Body of pancreas (tissue), 4 donors: ENCODE results near the gene USP12. TPM values are rescaled to one million over a fixed set of nuclear protein-coding genes. Genes with fewer than 3 reads are reported as not detected.

Experiments
- ATAC-seq: fragments of 150-250 bp; one replicate; pipeline ENCODE4 v1.9.1; 2016
- DNase-seq, 4 donors: peaks; one replicate each; pipeline ENCODE4 v3.0.0-alpha.2; 2019
- H3K27ac ChIP-seq, 4 donors: fragments of 200-600 bp; sonication (generic); 1 replicate in 3 of 4; 2 replicates in 1 of 4; pipeline versions ENCODE4 v1.5.1 to v1.6.1; 2016 to 2019; ENCODE audit warnings: mild to moderate bottlenecking in 1 of 4, mixed read lengths in 1 of 4, moderate library complexity in 1 of 4
- H3K27me3 ChIP-seq, 2 donors: fragments of 200-600 bp; sonication (generic); one replicate each; pipeline ENCODE4 v1.6.0; 2016; ENCODE audit warnings: mild to moderate bottlenecking in 1 of 2
- H3K36me3 ChIP-seq, 2 donors: fragments of 200-600 bp; sonication (generic); replicated peaks in 1 of 2; 2 replicates each; pipeline ENCODE4 v1.5.1; 2016; ENCODE audit warnings: low read depth in 2 of 2; ENCODE audit not compliant: insufficient read depth in 1 of 2
- H3K4me1 ChIP-seq: fragments of 200-600 bp; sonication (generic); one replicate; pipeline ENCODE4 v1.6.0; 2016
- H3K4me3 ChIP-seq, 2 donors: fragments of 200-600 bp; sonication (generic); 1 replicate in 1 of 2; 2 replicates in 1 of 2; pipeline ENCODE4 v1.5.1; 2016 to 2019
- H3K9me3 ChIP-seq, 3 donors: fragments of 200-600 bp; sonication (generic); 1 replicate in 2 of 3; 2 replicates in 1 of 3; pipeline ENCODE4 v1.5.1; 2016
- CTCF ChIP-seq, 7 experiments: fragments of 450-650 bp in 4 of 7; fragments of 200-600 bp in 3 of 7; sonication (generic) in 3 of 7; IDR thresholded peaks; one replicate each; pipeline ENCODE4 v1.5.1; 2016 to 2019; ENCODE audit warnings: antibody characterized with exemption in 7 of 7
- POLR2A ChIP-seq, 3 donors: fragments of 450-650 bp; IDR thresholded peaks; one replicate each; pipeline ENCODE4 v1.6.1; 2016; ENCODE audit warnings: antibody characterized with exemption in 3 of 3, mild to moderate bottlenecking in 2 of 3
- WGBS, 2 donors: methylation state at CpG; one replicate each; pipeline ENCODE4 v1.1.5; 2017; 5-methylcytosine and 5-hydroxymethylcytosine counted together
- intact Hi-C: fragments of 100-400 bp; cut with DNase I; formaldehyde crosslinking; loops from one replicate; pipeline ENCODE4 v1.15.1; 2023
- total RNA-seq, 2 donors: library from RNA; depleted of rRNA; stranded (reverse); fragments of >200 nt; gene quantifications; one replicate each; pipeline ENCODE4 v1.1.0, GENCODE V29; 2016

The USP12 gene
- total RNA-seq, 2 donors from 2014 or later = 12.9 to 16.9 TPM

- WGBS, 2 donors = 73 to 77% methylated on average over 6 of the region's 6 CpGs
- intact Hi-C loops = no loop called here
- Histone ChIP-seq H3K36me3 (no peaks in the 10 kb centered on the region), H3K4me1 (no peaks in the 10 kb centered on the region), H3K4me3 (no peak overlapping the region), H3K27me3 (no peaks in the 10 kb centered on the region), H3K9me3 (no peaks in the 10 kb centered on the region), H3K27ac (no peak overlapping the region)
- DNase-seq (no peak), ATAC-seq (no peak)
- TF ChIP-seq POLR2A (IDR thresholded peaks at IDR 0.05) (no peak), CTCF (IDR thresholded peaks at IDR 0.05) (no peak)
Observed at GRCh38 chr13:27041341-27041740, 130.3 kb downstream of the USP12 start.

GRCh38 chr13:27040826-27041108, 130.8 kb downstream of the USP12 start:
- no peaks in the 10 kb centered on the region for H3K36me3 ChIP-seq
- no peak overlapping the region for H3K27ac ChIP-seq
- ATAC-seq (no peak), DNase-seq (no peak)
- no peaks in the 10 kb centered on the region for H3K9me3 ChIP-seq
- TF ChIP-seq CTCF (IDR thresholded peaks at IDR 0.05) (no peak), POLR2A (IDR thresholded peaks at IDR 0.05) (no peak)
- no peaks in the 10 kb centered on the region for H3K27me3 ChIP-seq
- no peak overlapping the region for H3K4me3 ChIP-seq
- no peaks in the 10 kb centered on the region for H3K4me1 ChIP-seq
- intact Hi-C loops = no loop called here
- 91 to 95% methylated on average over 4 of the region's 4 CpGs for WGBS, 2 donors

GRCh38 chr13:27039171-27039701, 132.4 kb downstream of the USP12 start:
- 65 to 72% methylated on average over 9 of the region's 9 CpGs for WGBS, 2 donors
- TF ChIP-seq POLR2A (IDR thresholded peaks at IDR 0.05) (no peak), CTCF (IDR thresholded peaks at IDR 0.05) (no peak)
- no peaks in the 10 kb centered on the region for H3K4me1 ChIP-seq
- H3K4me3 ChIP-seq = no peak overlapping the region
- no peak for ATAC-seq
- no peak for DNase-seq
- no peaks in the 10 kb centered on the region for H3K9me3 ChIP-seq
- H3K27ac ChIP-seq = no peak overlapping the region
- H3K27me3 ChIP-seq = no peaks in the 10 kb centered on the region
- intact Hi-C loops = no loop called here
- no peaks in the 10 kb centered on the region for H3K36me3 ChIP-seq

GRCh38 chr13:27038323-27038722, 133.3 kb downstream of the USP12 start:
- no peak for ATAC-seq
- WGBS, 2 donors = 81 to 85% methylated on average over 5 of the region's 5 CpGs
- Histone ChIP-seq H3K36me3 (no peaks in the 10 kb centered on the region), H3K9me3 (no peaks in the 10 kb centered on the region), H3K27me3 (no peaks in the 10 kb centered on the region), H3K4me3 (no peak overlapping the region), H3K27ac (no peak overlapping the region), H3K4me1 (no peaks in the 10 kb centered on the region)
- intact Hi-C loops = no loop called here
- DNase-seq = no peak
- TF ChIP-seq POLR2A (IDR thresholded peaks at IDR 0.05) = no peak
- no peak for TF ChIP-seq CTCF (IDR thresholded peaks at IDR 0.05)

- Histone ChIP-seq H3K9me3 (no peaks in the 10 kb centered on the region), H3K27me3 (no peaks in the 10 kb centered on the region), H3K27ac (no peak overlapping the region), H3K36me3 (no peaks in the 10 kb centered on the region), H3K4me3 (no peak overlapping the region), H3K4me1 (no peaks in the 10 kb centered on the region)
- 36 to 47% methylated on average over 5 of the region's 5 CpGs for WGBS, 2 donors
- ATAC-seq = no peak
- DNase-seq = no peak
- intact Hi-C loops = no loop called here
- TF ChIP-seq CTCF (IDR thresholded peaks at IDR 0.05) = no peak
- no peak for TF ChIP-seq POLR2A (IDR thresholded peaks at IDR 0.05)
Observed at GRCh38 chr13:27037571-27037970, 134.0 kb downstream of the USP12 start.
